Mucosa of rectum (tissue), 2 donors: Measurements from ENCODE around the gene ARIH1.

Experiments used
- H3K27ac ChIP-seq, 2 donors: one replicate each; pipeline ENCODE4 v1.7.0; 2013; ENCODE audit warnings: inconsistent platforms in 2 of 2, low read depth in 2 of 2, low read length in 2 of 2
- H3K27me3 ChIP-seq, 2 donors: one replicate each; pipeline ENCODE4 v1.7.0; 2013; ENCODE audit warnings: low read length in 2 of 2; ENCODE audit not compliant: control insufficient read depth in 2 of 2, insufficient read depth in 2 of 2
- H3K36me3 ChIP-seq, 2 donors: one replicate each; pipeline ENCODE4 v1.7.0; 2013; ENCODE audit warnings: low read length in 2 of 2; ENCODE audit not compliant: control insufficient read depth in 2 of 2, insufficient read depth in 2 of 2
- H3K4me1 ChIP-seq, 2 donors: one replicate each; pipeline ENCODE4 v1.7.0; 2013; ENCODE audit warnings: low read length in 2 of 2, mild to moderate bottlenecking in 1 of 2; ENCODE audit not compliant: control insufficient read depth in 2 of 2, insufficient read depth in 2 of 2
- H3K4me3 ChIP-seq, 2 donors: one replicate each; pipeline ENCODE4 v1.7.0; 2013; ENCODE audit warnings: low read length in 2 of 2
- H3K9ac ChIP-seq, 2 donors: one replicate each; pipeline ENCODE4 v1.7.0; 2013; ENCODE audit warnings: low read length in 2 of 2, low read depth in 1 of 2, mild to moderate bottlenecking in 1 of 2
- H3K9me3 ChIP-seq, 2 donors: one replicate each; pipeline ENCODE4 v1.7.0; 2013; ENCODE audit warnings: low read length in 2 of 2; ENCODE audit not compliant: control insufficient read depth in 2 of 2
- donor health status: healthy.
- donor health status: Normal muscosa, but diverticular disease.

The ARIH1 gene

GRCh38 chr15:72562386-72562785 lies 88.3 kb downstream of the ARIH1 start:
- no peak overlapping the region for H3K9ac ChIP-seq
- no peak overlapping the region for H3K4me3 ChIP-seq
- H3K27ac ChIP-seq: no peak overlapping the region
- no peaks in the 10 kb centered on the region for H3K9me3 ChIP-seq
- H3K4me1 ChIP-seq: no peaks in the 10 kb centered on the region
- no peaks in the 10 kb centered on the region for H3K27me3 ChIP-seq
- peaks cover 22 to 40% of the 10 kb centered on the region in 2 donors for H3K36me3 ChIP-seq

GRCh38 chr15:72562878-72563277 lies 88.7 kb downstream of the ARIH1 start:
- no peaks in the 10 kb centered on the region for H3K4me1 ChIP-seq
- H3K9ac ChIP-seq: no peak overlapping the region
- no peaks in the 10 kb centered on the region for H3K9me3 ChIP-seq
- H3K36me3 ChIP-seq: peaks cover 26 to 39% of the 10 kb centered on the region in 2 donors
- H3K27me3 ChIP-seq: no peaks in the 10 kb centered on the region
- no peak overlapping the region for H3K27ac ChIP-seq
- no peak overlapping the region for H3K4me3 ChIP-seq

DNA sequence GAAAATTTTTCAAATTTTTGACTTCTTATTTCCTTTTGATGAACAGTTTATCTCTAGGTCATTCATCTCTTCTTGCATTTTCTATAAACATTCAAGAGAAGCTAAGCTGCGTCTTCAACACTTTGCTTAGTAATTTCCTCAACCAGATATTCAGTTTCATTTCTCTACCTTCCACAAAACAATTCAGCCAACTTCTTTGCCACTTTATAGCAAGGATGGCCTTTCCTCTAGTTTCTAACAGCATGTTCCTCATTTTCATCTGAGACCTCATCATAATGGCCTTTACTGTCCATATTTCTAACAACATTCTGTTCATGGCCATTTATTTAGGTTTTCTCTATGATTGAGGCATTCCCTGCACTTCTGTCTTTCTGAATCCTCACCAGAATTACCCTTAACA lies 90.0 kb downstream of the ARIH1 start:
- Histone ChIP-seq H3K9me3 (no peaks in the 10 kb centered on the region), H3K9ac (no peak overlapping the region), H3K27me3 (no peaks in the 10 kb centered on the region), H3K4me3 (no peak overlapping the region), H3K4me1 (no peaks in the 10 kb centered on the region), H3K27ac (no peak overlapping the region), H3K36me3 (peaks cover 26 to 34% of the 10 kb centered on the region in 2 donors)

DNA sequence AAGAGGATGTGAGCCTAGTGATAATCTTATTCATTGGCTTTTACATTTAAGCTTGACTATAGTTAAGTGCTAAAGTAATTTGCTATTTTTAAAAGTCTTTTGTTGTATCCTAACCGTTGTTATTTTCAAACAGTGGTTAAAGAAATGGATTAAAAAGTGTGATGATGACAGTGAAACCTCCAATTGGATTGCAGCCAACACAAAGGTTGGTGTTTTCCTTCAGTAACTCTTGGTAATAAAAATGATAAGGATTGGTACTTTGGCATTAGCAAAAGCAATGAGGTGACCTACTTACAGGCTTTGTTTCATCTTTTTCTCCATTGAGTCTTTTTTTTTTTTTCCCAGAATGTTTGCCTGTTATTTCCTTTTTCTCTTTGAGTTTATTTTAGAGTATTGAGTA lies 92.8 kb downstream of the ARIH1 start:
- Histone ChIP-seq H3K9me3 (no peaks in the 10 kb centered on the region), H3K27me3 (no peaks in the 10 kb centered on the region), H3K4me3 (no peak overlapping the region), H3K4me1 (no peaks in the 10 kb centered on the region), H3K9ac (no peak overlapping the region), H3K36me3 (peaks cover 39 to 45% of the 10 kb centered on the region in 2 donors), H3K27ac (no peak overlapping the region)

DNA sequence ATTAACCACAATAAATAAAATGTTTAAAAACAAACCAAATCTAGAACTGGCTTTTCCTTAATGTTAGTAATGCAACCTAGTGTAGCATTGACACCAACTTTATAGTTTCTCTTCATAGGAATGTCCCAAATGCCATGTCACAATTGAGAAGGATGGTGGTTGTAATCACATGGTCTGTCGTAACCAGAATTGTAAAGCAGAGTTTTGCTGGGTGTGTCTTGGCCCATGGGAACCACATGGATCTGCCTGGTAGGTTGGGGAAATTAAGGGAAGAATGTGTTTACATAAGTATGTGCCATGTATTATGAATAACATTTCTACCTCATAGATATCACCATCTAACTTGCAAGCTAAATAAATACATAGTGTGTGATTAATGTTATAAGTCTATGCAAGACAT lies 95.9 kb downstream of the ARIH1 start:
- H3K9ac ChIP-seq: no peak overlapping the region
- no peak overlapping the region for H3K4me3 ChIP-seq
- H3K4me1 ChIP-seq: no peaks in the 10 kb centered on the region
- no peaks in the 10 kb centered on the region for H3K27me3 ChIP-seq
- peaks cover 38 to 39% of the 10 kb centered on the region in 2 donors for H3K36me3 ChIP-seq
- no peaks in the 10 kb centered on the region for H3K9me3 ChIP-seq
- no peak overlapping the region for H3K27ac ChIP-seq

GRCh38 chr15:72579814-72580213 lies 105.7 kb downstream of the ARIH1 start:
- H3K36me3 ChIP-seq: peaks cover 59 to 62% of the 10 kb centered on the region in 2 donors
- H3K27ac ChIP-seq: no peak overlapping the region
- no peak overlapping the region for H3K4me3 ChIP-seq
- no peaks in the 10 kb centered on the region for H3K27me3 ChIP-seq
- H3K9me3 ChIP-seq: no peaks in the 10 kb centered on the region
- no peak overlapping the region for H3K9ac ChIP-seq
- no peaks in the 10 kb centered on the region for H3K4me1 ChIP-seq

GRCh38 chr15:72584006-72584405 lies 109.9 kb downstream of the ARIH1 start:
- Histone ChIP-seq H3K9me3 (no peaks in the 10 kb centered on the region), H3K9ac (no peak overlapping the region), H3K36me3 (peaks cover 49 to 53% of the 10 kb centered on the region in 2 donors), H3K4me3 (no peak overlapping the region), H3K4me1 (no peaks in the 10 kb centered on the region), H3K27ac (no peak overlapping the region), H3K27me3 (no peaks in the 10 kb centered on the region)

- Histone ChIP-seq H3K4me3 (no peak overlapping the region), H3K9ac (no peak overlapping the region), H3K27me3 (no peaks in the 10 kb centered on the region), H3K4me1 (no peaks in the 10 kb centered on the region), H3K36me3 (peaks cover 48 to 51% of the 10 kb centered on the region in 2 donors), H3K27ac (no peak overlapping the region), H3K9me3 (no peaks in the 10 kb centered on the region)
Measured at GRCh38 chr15:72585025-72585424, 110.9 kb downstream of the ARIH1 start.

- H3K4me1 ChIP-seq: no peaks in the 10 kb centered on the region
- no peaks in the 10 kb centered on the region for H3K9me3 ChIP-seq
- H3K36me3 ChIP-seq: peaks cover 47% of the 10 kb centered on the region in 2 donors
- H3K27ac ChIP-seq: no peak overlapping the region
- no peak overlapping the region for H3K9ac ChIP-seq
- H3K27me3 ChIP-seq: no peaks in the 10 kb centered on the region
- no peak overlapping the region for H3K4me3 ChIP-seq
Measured at GRCh38 chr15:72585476-72586058, 111.4 kb downstream of the ARIH1 start.

- H3K4me1 ChIP-seq: no peaks in the 10 kb centered on the region
- no peak overlapping the region for H3K4me3 ChIP-seq
- H3K27ac ChIP-seq: no peak overlapping the region
- H3K9me3 ChIP-seq: no peaks in the 10 kb centered on the region
- H3K36me3 ChIP-seq: peaks cover 25 to 28% of the 10 kb centered on the region in 2 donors
- no peak overlapping the region for H3K9ac ChIP-seq
- no peaks in the 10 kb centered on the region for H3K27me3 ChIP-seq
Measured at GRCh38 chr15:72588096-72588495, 114.0 kb downstream of the ARIH1 start.

- peaks cover 4 to 9% of the 10 kb centered on the region in 2 donors for H3K36me3 ChIP-seq
- H3K9me3 ChIP-seq: no peaks in the 10 kb centered on the region
- H3K4me1 ChIP-seq: no peaks in the 10 kb centered on the region
- no peak overlapping the region for H3K4me3 ChIP-seq
- no peaks in the 10 kb centered on the region for H3K27me3 ChIP-seq
- no peak overlapping the region for H3K27ac ChIP-seq
- no peak overlapping the region for H3K9ac ChIP-seq
Measured at GRCh38 chr15:72590427-72590826, 116.3 kb downstream of the ARIH1 start.
